HepG2 (cell line): ENCODE measurements around the gene TUBB4B. TPM values are rescaled to one million over a fixed set of nuclear protein-coding genes. Genes with fewer than 3 reads are reported as not detected.

Source experiments
- DBP ChIP-seq: sonication (generic); formaldehyde crosslinking; IDR thresholded peaks from 2 replicates; pipeline ENCODE4 v1.4.0; 2020; ENCODE audit warnings: missing genetic modification reagents; ENCODE audit errors: not compliant biosample characterization
- EP300 ChIP-seq, 3 experiments: sonication (generic) in 1 of 3; formaldehyde crosslinking in 1 of 3; IDR thresholded peaks; 2 replicates each; pipeline versions ENCODE4 v1.5.1 to v1.6.1; 2011 to 2020; ENCODE audit warnings: low read depth in 2 of 3, low read length in 2 of 3, borderline replicate concordance in 1 of 3, improper control_type of control experiment in 1 of 3, mild to moderate bottlenecking in 1 of 3, missing genetic modification reagents in 1 of 3, moderate library complexity in 1 of 3
- ERF ChIP-seq: IDR thresholded peaks from 2 replicates; pipeline ENCODE4 v1.6.1; 2018; ENCODE audit warnings: missing biosample characterization, missing genetic modification reagents
- FOXO1 ChIP-seq: sonication (generic); formaldehyde crosslinking; IDR thresholded peaks from 2 replicates; pipeline ENCODE4 v1.4.0; 2020; ENCODE audit warnings: missing genetic modification reagents
- HNF1B ChIP-seq: sonication (generic); formaldehyde crosslinking; IDR thresholded peaks from 2 replicates; pipeline ENCODE4 v1.5.1; 2020; ENCODE audit warnings: mild to moderate bottlenecking, moderate library complexity, missing genetic modification reagents
- KMT2A ChIP-seq: sonication (generic); formaldehyde crosslinking; IDR thresholded peaks from 2 replicates; pipeline ENCODE4 v1.4.0; 2020; ENCODE audit warnings: missing genetic modification reagents
- MXD4 ChIP-seq: IDR thresholded peaks from 2 replicates; pipeline ENCODE4 v1.6.1; 2016; ENCODE audit warnings: mild to moderate bottlenecking, missing biosample characterization, missing genetic modification reagents
- NCOA5 ChIP-seq: sonication (generic); formaldehyde crosslinking; IDR thresholded peaks from 2 replicates; pipeline ENCODE4 v1.4.0; 2020; ENCODE audit warnings: missing genetic modification reagents
- PHF21A ChIP-seq: sonication (generic); formaldehyde crosslinking; IDR thresholded peaks from 2 replicates; pipeline ENCODE4 v1.5.0; 2020; ENCODE audit warnings: mild to moderate bottlenecking, missing genetic modification reagents
- TARDBP ChIP-seq: sonication (generic); formaldehyde crosslinking; IDR thresholded peaks from 2 replicates; pipeline ENCODE4 v1.8.0; 2022; ENCODE audit warnings: mild to moderate bottlenecking, missing genetic modification reagents
- ZBTB20 ChIP-seq: sonication (generic); formaldehyde crosslinking; IDR thresholded peaks from 2 replicates; pipeline ENCODE4 v1.8.1; 2023; ENCODE audit warnings: missing genetic modification reagents, low read depth, mild to moderate bottlenecking, borderline replicate concordance
- ZNF383 ChIP-seq: sonication (generic); formaldehyde crosslinking; IDR thresholded peaks from 2 replicates; pipeline ENCODE4 v1.4.0; 2020; ENCODE audit warnings: missing genetic modification reagents, mild to moderate bottlenecking, borderline replicate concordance
- ZNF430 ChIP-seq: sonication (generic); formaldehyde crosslinking; IDR thresholded peaks from 2 replicates; pipeline ENCODE4 v1.9.0; 2021; ENCODE audit warnings: mild to moderate bottlenecking, missing genetic modification reagents
- ZNF513 ChIP-seq: sonication (generic); formaldehyde crosslinking; conservative IDR thresholded peaks from 2 replicates; pipeline ENCODE4 v1.5.0; 2020; ENCODE audit warnings: missing genetic modification reagents
- ZNF569 ChIP-seq: sonication (generic); formaldehyde crosslinking; IDR thresholded peaks from 2 replicates; pipeline ENCODE4 v1.5.0; 2020; ENCODE audit warnings: mild to moderate bottlenecking, missing genetic modification reagents, moderate library complexity, borderline replicate concordance
- ZNF770 ChIP-seq: sonication (generic); formaldehyde crosslinking; IDR thresholded peaks from 2 replicates; pipeline ENCODE4 v1.5.0; 2020; ENCODE audit warnings: mild to moderate bottlenecking, missing genetic modification reagents
- polyA plus RNA-seq, 8 experiments: library from polyadenylated mRNA; depleted of rRNA in 3 of 8; stranded (reverse) in 7 of 8; unstranded in 1 of 8; fragments of >200 nt; fragmentation: Illumina TruSeq in 4 of 8; extraction: Trizol in 4 of 8; gene quantifications; 2 replicates each; pipeline versions ENCODE4 v1.2.1 to v1.2.3, GENCODE V29; 2011 to 2016; ENCODE audit warnings: low read depth in 4 of 8, missing spikeins in 1 of 8, mixed read lengths in 1 of 8; ENCODE audit not compliant: insufficient read depth in 1 of 8
- total RNA-seq, 5 experiments: library from RNA; depleted of rRNA; stranded (reverse); fragments of >200 nt; fragmentation: Illumina TruSeq; extraction: Trizol; gene quantifications; 2 replicates each; pipeline ENCODE4 v1.2.3, GENCODE V29; 2016; ENCODE audit warnings: low read depth in 1 of 5

TUBB4B gene
- total and polyA plus RNA-seq, 2 of the 13 experiments (the other 11 are each of a cell fraction or from before 2014, with no cell fraction given), result 182 to 412 TPM

- TF ChIP-seq MXD4 (CRISPR knock-in tag), result peak; percentile 67; the same call in 1 of the 2 replicates
- TF ChIP-seq ZNF430, result peak; percentile 89; the same call in 1 of the 2 replicates
- TF ChIP-seq DBP, result no peak
- TF ChIP-seq EP300 (IDR thresholded peaks at IDR 0.05; ENCODE audit: low read depth in 2 of 2, low read length in 2 of 2), result peak in 1 of 2 experiments; percentile 52; a peak in 2 of 4 replicates
- no peak; the same call in 1 of the 2 replicates for TF ChIP-seq EP300 (CRISPR knock-in tag; IDR thresholded peaks at IDR 0.05; ENCODE audit: borderline replicate concordance)
- TF ChIP-seq NCOA5 (CRISPR knock-in tag), result no peak
- TF ChIP-seq ZNF383, result no peak
- TF ChIP-seq HNF1B (CRISPR knock-in tag), result peak; percentile 95
- TF ChIP-seq ZBTB20 (CRISPR knock-in tag), result peak; percentile 75; the same call in 1 of the 2 replicates
- peak; percentile 30; the same call in 1 of the 2 replicates for TF ChIP-seq KMT2A (CRISPR knock-in tag)
- no peak for TF ChIP-seq ZNF569 (CRISPR knock-in tag)
- TF ChIP-seq TARDBP, result peak; percentile 89
- peak; percentile 95 for TF ChIP-seq PHF21A (CRISPR knock-in tag)
- TF ChIP-seq ZNF513 (CRISPR knock-in tag), result no peak
- TF ChIP-seq ZNF770 (CRISPR knock-in tag), result peak; percentile 57
- peak; percentile 14; the same call in 1 of the 2 replicates for TF ChIP-seq FOXO1 (CRISPR knock-in tag)
- TF ChIP-seq ERF (CRISPR knock-in tag), result peak; percentile 78; the same call in 1 of the 2 replicates
These were observed 4.7 kb upstream of the TUBB4B start (continued) for GRCh38 chr9:137236238-137236935.
